ENCODE measurements around the gene ECI1.

Gene ECI1

GRCh38 chr16:2226245-2226793 lies 25.1 kb downstream of the ECI1 start:
- Histone ChIP-seq H3K4me3 (replicated peaks; ENCODE audit: low read depth, low read length) (no peak overlapping the region), H3K36me3 (ENCODE audit: control insufficient read depth, insufficient read depth, low read length) (peaks cover 21% of the 10 kb centered on the region), H3K27me3 (replicated peaks; ENCODE audit: control insufficient read depth, insufficient read depth, low read length) (no peaks in the 10 kb centered on the region)
- TF ChIP-seq, protein P1, sequence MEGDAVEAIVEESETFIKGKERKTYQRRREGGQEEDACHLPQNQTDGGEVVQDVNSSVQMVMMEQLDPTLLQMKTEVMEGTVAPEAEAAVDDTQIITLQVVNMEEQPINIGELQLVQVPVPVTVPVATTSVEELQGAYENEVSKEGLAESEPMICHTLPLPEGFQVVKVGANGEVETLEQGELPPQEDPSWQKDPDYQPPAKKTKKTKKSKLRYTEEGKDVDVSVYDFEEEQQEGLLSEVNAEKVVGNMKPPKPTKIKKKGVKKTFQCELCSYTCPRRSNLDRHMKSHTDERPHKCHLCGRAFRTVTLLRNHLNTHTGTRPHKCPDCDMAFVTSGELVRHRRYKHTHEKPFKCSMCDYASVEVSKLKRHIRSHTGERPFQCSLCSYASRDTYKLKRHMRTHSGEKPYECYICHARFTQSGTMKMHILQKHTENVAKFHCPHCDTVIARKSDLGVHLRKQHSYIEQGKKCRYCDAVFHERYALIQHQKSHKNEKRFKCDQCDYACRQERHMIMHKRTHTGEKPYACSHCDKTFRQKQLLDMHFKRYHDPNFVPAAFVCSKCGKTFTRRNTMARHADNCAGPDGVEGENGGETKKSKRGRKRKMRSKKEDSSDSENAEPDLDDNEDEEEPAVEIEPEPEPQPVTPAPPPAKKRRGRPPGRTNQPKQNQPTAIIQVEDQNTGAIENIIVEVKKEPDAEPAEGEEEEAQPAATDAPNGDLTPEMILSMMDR (IDR thresholded peaks at IDR 0.05; ENCODE audit: insufficient read depth, low read length, poor library complexity, severe bottlenecking) = no peak
- DNase-seq (ENCODE audit: extremely low read depth, insufficient read length) = no peak

DNA sequence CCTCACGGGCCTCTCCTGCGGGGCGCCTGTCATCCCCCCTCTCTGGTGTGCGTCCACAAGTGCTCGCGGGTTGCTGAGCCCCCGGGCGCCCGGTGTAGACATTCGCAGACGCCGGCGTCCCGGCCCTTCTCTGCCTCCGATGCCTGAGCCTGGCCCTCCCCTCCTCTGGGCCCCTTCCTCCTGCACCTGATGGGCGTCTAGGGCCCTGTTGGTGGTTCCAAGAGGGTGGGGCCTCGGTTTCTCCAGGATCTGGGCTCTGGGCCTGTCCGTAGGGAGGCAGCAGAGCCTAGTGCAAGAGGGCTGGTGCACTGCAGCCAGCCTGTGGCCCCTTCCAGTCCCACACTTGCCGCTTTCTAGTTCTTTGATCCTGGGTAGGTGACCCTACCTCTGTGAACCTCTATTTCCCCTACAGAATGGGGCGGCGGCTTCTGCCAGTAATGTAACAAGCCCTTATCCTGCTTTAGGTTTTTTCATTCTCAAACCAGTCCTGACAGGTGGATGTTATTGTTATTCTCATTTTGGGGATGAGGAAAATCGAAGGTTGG lies 27.4 kb downstream of the ECI1 start:
- Histone ChIP-seq H3K4me3 (replicated peaks; ENCODE audit: low read depth, low read length) (peak overlapping the region; percentile 78), H3K27me3 (replicated peaks; ENCODE audit: control insufficient read depth, insufficient read depth, low read length) (no peaks in the 10 kb centered on the region), H3K36me3 (ENCODE audit: control insufficient read depth, insufficient read depth, low read length) (peaks cover 8% of the 10 kb centered on the region)
- no peak for DNase-seq (ENCODE audit: extremely low read depth, insufficient read length)
- TF ChIP-seq, protein P1 (IDR thresholded peaks at IDR 0.05; ENCODE audit: insufficient read depth, low read length, poor library complexity, severe bottlenecking) = no peak

DNA sequence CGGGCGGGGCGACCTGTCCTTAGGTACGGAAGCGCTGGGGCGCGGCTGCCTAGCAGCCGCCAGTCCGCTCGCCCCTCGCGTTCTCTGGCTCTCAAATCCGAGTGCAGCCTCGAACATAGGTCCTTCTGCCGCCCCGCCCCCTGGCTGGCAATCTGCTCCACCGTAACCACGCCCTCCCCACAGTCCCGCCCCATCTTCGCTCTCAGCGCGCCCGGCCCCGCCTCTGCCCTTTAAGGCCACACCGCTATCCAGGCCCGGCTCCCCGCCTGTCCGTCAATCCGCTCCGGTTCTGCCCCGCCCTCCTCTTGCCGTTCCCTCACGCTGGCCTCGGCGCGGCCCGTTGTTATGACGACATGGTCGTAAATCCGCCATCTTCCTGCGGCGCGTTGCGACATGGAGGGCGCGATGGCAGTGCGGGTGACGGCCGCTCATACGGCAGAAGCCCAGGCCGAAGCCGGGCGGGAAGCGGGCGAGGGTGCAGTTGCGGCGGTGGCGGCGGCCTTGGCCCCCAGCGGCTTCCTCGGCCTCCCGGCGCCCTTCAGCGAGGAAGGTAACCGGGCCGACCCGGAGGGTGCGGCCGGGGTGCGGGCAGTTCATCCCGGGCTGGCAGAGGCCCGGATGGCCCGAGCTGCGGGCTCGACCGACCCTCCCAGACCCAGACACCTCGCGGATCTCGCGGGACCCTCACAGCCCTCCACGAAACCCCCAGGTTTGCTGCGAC lies 28.0 kb downstream of the ECI1 start, which contains the start of gene E4F1:
Gene E4F1 (plus strand): TSS at position 371 of the 721 bp plus-strand sequence. CDS start 23 bp downstream, at position 394.
- Histone ChIP-seq H3K4me3 (replicated peaks; ENCODE audit: low read depth, low read length) (peak within 1 kb of the TSS; percentile 78), H3K36me3 (ENCODE audit: control insufficient read depth, insufficient read depth, low read length) (peaks cover 5% of the 10 kb centered on the region), H3K27me3 (replicated peaks; ENCODE audit: control insufficient read depth, insufficient read depth, low read length) (no peaks in the 10 kb centered on the region)
- TF ChIP-seq, protein P1 (IDR thresholded peaks at IDR 0.05; ENCODE audit: insufficient read depth, low read length, poor library complexity, severe bottlenecking) = no peak
- peak; percentile 100 for DNase-seq (ENCODE audit: extremely low read depth, insufficient read length)

- no peaks in the 10 kb centered on the region for H3K27me3 ChIP-seq (replicated peaks; ENCODE audit: control insufficient read depth, insufficient read depth, low read length)
- no peak for DNase-seq (ENCODE audit: extremely low read depth, insufficient read length)
- no peak overlapping the region for H3K4me3 ChIP-seq (replicated peaks; ENCODE audit: low read depth, low read length)
- no peaks in the 10 kb centered on the region for H3K36me3 ChIP-seq (ENCODE audit: control insufficient read depth, insufficient read depth, low read length)
- TF ChIP-seq, protein P1 (IDR thresholded peaks at IDR 0.05; ENCODE audit: insufficient read depth, low read length, poor library complexity, severe bottlenecking) = no peak
These were observed 35.1 kb downstream of the ECI1 start for GRCh38 chr16:2216330-2216729.

- Histone ChIP-seq H3K27me3 (replicated peaks; ENCODE audit: control insufficient read depth, insufficient read depth, low read length) (no peaks in the 10 kb centered on the region), H3K36me3 (ENCODE audit: control insufficient read depth, insufficient read depth, low read length) (peaks cover 1% of the 10 kb centered on the region), H3K4me3 (replicated peaks; ENCODE audit: low read depth, low read length) (peak within 1 kb of the TSS; percentile 90)
- TF ChIP-seq, protein P1 (IDR thresholded peaks at IDR 0.05; ENCODE audit: insufficient read depth, low read length, poor library complexity, severe bottlenecking) = no peak
- DNase-seq (ENCODE audit: extremely low read depth, insufficient read length) = no peak
These were observed 36.7 kb downstream of the ECI1 start, which contains the start of gene PGP for GRCh38 chr16:2214719-2214968. Gene PGP, minus strand, starts transcription at chr16:2214840. Its CDS starts 63 bp downstream, at chr16:2214777.
